Loucy (cell line): ENCODE data around the gene TNRC6C.

Source experiments
- EZH2phosphoT487 ChIP-seq: fragments of 200-600 bp; IDR thresholded peaks from 2 replicates; pipeline ENCODE4 v1.6.1; 2018; ENCODE audit warnings: antibody characterized with exemption, mild to moderate bottlenecking, moderate library complexity, borderline replicate concordance
- TF ChIP-seq, protein P1 (sequence below): fragments of 200-600 bp; sonication (generic); conservative IDR thresholded peaks from 2 replicates; pipeline ENCODE4 v1.5.1; 2014; ENCODE audit warnings: mild to moderate bottlenecking, antibody characterized with exemption, low read length

DNA sequence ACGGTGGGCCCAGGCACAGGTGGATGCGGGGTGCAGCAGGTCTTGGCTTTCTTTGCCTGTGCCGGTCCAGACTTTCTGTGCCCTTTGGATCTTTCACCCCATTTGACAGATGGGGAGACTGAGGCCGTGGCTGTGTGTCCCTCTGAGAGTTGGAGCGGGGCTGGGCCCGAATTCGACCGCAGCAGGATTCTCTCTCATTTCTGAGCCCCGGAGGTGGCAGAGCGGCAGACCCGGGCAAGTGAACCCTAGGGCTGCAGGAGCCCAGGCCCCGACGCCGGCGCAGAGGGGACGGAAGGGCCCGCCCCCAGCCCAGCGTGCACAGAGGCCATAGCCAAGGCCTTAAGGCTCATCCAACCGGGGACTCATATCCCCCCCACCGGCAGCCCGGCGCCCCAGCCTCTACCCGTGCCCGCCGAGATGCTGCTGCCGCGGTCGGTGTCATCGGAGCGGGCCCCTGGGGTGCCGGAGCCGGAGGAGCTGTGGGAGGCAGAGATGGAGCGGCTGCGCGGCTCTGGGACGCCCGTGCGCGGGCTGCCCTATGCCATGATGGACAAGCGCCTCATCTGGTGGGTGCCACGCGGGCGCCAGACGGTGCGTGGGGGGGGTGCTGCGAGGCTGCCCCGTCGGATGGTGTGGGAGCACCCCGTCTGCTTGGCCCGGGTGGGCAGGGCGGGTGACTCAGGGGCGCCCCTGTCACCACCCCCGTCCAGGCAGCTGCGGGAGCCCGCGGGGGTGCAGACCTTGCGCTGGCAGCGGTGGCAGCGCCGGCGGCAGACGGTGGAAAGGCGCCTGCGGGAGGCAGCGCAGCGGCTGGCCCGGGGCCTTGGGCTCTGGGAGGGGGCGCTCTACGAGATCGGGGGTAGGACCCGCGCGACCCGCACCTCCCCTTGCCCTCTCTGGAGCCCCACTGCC is 172.9 kb downstream of the TNRC6C start:
- no peak for TF ChIP-seq EZH2phosphoT487
- TF ChIP-seq, protein P1, sequence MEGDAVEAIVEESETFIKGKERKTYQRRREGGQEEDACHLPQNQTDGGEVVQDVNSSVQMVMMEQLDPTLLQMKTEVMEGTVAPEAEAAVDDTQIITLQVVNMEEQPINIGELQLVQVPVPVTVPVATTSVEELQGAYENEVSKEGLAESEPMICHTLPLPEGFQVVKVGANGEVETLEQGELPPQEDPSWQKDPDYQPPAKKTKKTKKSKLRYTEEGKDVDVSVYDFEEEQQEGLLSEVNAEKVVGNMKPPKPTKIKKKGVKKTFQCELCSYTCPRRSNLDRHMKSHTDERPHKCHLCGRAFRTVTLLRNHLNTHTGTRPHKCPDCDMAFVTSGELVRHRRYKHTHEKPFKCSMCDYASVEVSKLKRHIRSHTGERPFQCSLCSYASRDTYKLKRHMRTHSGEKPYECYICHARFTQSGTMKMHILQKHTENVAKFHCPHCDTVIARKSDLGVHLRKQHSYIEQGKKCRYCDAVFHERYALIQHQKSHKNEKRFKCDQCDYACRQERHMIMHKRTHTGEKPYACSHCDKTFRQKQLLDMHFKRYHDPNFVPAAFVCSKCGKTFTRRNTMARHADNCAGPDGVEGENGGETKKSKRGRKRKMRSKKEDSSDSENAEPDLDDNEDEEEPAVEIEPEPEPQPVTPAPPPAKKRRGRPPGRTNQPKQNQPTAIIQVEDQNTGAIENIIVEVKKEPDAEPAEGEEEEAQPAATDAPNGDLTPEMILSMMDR = no peak
